ENCODE results near the gene KIF26A. TPM values are rescaled to one million over a fixed set of nuclear protein-coding genes. Genes with fewer than 3 reads are reported as not detected.

KIF26A gene
- total and polyA plus RNA-seq, 2 experiments from 2014 or later, result 3.5 to 5.0 TPM

DNA sequence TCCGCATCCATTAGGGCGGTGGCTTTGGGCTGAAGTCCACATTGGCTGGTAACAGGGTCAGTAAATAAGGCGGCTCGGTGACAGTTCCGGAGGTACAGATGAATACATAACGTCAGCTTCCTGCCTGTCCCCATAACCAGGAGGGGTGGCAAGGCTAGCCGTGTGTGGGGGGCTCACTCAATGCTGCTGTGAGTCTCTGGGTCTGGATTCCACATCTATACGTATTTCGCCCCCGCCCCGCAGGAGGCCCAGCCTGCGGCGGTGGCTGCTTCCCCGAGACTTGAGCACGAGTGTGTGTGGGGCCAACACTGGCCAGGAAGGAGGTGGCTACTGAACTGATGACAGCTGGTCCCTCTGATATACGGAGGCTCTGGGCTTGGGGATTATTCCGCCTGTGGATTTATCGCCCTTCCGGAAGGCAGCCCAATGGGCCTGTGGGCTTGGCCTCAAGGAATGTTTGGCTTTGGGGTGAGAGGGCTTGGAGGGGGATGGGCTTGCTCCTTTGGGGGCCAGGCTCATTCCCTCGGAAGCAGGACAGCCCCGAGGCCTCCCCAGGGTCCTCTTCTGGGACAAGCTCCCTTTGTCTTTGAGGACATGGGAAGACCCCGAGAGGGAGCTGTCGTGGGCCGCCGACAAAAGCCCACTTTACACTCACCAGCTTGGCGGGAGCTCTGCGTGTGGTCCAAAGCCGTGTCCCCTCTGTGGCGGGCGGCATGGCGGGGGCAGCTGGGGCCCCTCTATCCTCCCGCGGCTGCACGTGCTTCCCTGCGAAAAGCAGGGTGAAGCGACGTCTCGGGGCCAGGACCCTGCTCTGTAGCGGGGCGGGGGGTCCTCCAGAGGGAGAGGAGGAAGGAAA lies 82.1 kb downstream of the KIF26A start:
- TF ChIP-seq EZH2phosphoT487 (IDR thresholded peaks at IDR 0.05; ENCODE audit: low read depth, severe bottlenecking, unreplicated experiment), result no peak
- TF ChIP-seq CTCF (IDR thresholded peaks at IDR 0.05; ENCODE audit: poor library complexity), result no peak
- no peak for TF ChIP-seq EZH2 (IDR thresholded peaks at IDR 0.05; ENCODE audit: borderline replicate concordance)
- no peak overlapping the region for H3K27ac ChIP-seq
- no peaks in the 10 kb centered on the region for H3K9me3 ChIP-seq (ENCODE audit: low read depth)
- peaks cover 25% of the 10 kb centered on the region for H3K4me1 ChIP-seq (ENCODE audit: insufficient read depth)
- no peaks in the 10 kb centered on the region for H3K36me3 ChIP-seq (replicated peaks; ENCODE audit: insufficient read depth, low read depth)
- no peak overlapping the region for H3K4me3 ChIP-seq
- H3K4me2 ChIP-seq, result no peak overlapping the region
- DNase-seq (ENCODE audit: low spot score), result no peak
- no peak overlapping the region for H2AFZ ChIP-seq
- no peaks in the 10 kb centered on the region for H4K20me1 ChIP-seq (ENCODE audit: insufficient read depth, poor library complexity, severe bottlenecking)
- H3K27me3 ChIP-seq, result no peaks in the 10 kb centered on the region
- H3K9me2 ChIP-seq (replicated peaks; ENCODE audit: insufficient read depth), result no peaks in the 10 kb centered on the region
- H3K79me2 ChIP-seq, result no peaks in the 10 kb centered on the region
- WGBS (ENCODE audit: low lambda C conversion rate, missing lambda C conversion rate), result 82% methylated on average over 38 of the region's 40 CpGs

- Histone ChIP-seq H3K9me2 (replicated peaks; ENCODE audit: insufficient read depth) (no peaks in the 10 kb centered on the region), H3K4me3 (no peak overlapping the region), H2AFZ (no peak overlapping the region), H3K4me2 (no peak overlapping the region), H3K9me3 (ENCODE audit: low read depth) (no peaks in the 10 kb centered on the region), H3K79me2 (no peaks in the 10 kb centered on the region), H4K20me1 (ENCODE audit: insufficient read depth, poor library complexity, severe bottlenecking) (no peaks in the 10 kb centered on the region), H3K27ac (no peak overlapping the region), H3K4me1 (ENCODE audit: insufficient read depth) (peaks cover 25% of the 10 kb centered on the region), H3K27me3 (no peaks in the 10 kb centered on the region), H3K36me3 (replicated peaks; ENCODE audit: insufficient read depth, low read depth) (no peaks in the 10 kb centered on the region)
- no peak for DNase-seq (ENCODE audit: low spot score)
- WGBS (ENCODE audit: low lambda C conversion rate, missing lambda C conversion rate), result 94% methylated on average over 14 of the region's 14 CpGs
- TF ChIP-seq EZH2phosphoT487 (IDR thresholded peaks at IDR 0.05; ENCODE audit: low read depth, severe bottlenecking, unreplicated experiment) (no peak), CTCF (IDR thresholded peaks at IDR 0.05; ENCODE audit: poor library complexity) (no peak), EZH2 (IDR thresholded peaks at IDR 0.05; ENCODE audit: borderline replicate concordance) (no peak)
Measured at GRCh38 chr14:104221071-104221625, 82.8 kb downstream of the KIF26A start.

DNA sequence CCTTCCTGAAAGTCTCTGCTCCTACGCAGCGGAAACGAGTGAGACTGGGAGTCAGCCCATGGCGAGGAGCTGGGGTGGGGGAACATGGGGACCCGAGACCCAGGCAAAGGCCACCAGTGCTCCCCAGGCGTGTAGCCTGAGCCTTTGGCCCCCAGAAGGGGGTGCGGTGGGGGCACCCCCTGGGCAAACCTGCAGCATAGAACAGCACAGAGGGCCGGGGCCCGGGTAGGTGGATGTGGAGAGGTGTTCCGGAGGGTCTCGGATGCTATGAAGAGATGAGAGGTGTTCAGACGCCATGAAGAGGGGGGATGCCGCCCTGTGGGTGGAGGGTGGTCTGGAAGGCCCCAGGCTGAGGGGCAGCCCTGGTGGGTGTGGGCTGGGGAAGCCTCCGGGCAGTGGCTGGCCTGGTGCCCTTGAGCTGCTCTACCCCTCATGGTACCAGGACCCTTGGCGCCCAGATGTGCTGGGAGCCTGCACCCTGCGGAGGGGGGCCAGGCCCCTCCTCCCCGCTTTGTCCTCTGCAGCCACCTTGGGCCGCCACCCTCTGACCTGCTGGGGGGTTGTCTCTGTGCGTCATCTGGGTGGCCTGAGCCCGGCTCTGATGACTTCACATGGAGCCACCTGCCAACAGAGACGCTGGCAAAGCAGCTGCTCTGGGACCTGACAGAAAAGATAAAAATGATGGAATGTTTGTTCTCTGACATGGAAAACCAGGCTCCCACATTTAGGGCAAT lies 83.4 kb downstream of the KIF26A start:
- Histone ChIP-seq H3K9me2 (replicated peaks; ENCODE audit: insufficient read depth) (no peaks in the 10 kb centered on the region), H3K4me2 (no peak overlapping the region), H2AFZ (no peak overlapping the region), H4K20me1 (ENCODE audit: insufficient read depth, poor library complexity, severe bottlenecking) (no peaks in the 10 kb centered on the region), H3K27me3 (no peaks in the 10 kb centered on the region), H3K9me3 (ENCODE audit: low read depth) (no peaks in the 10 kb centered on the region), H3K36me3 (replicated peaks; ENCODE audit: insufficient read depth, low read depth) (no peaks in the 10 kb centered on the region), H3K4me3 (no peak overlapping the region), H3K4me1 (ENCODE audit: insufficient read depth) (peaks cover 25% of the 10 kb centered on the region), H3K79me2 (no peaks in the 10 kb centered on the region), H3K27ac (no peak overlapping the region)
- TF ChIP-seq EZH2 (IDR thresholded peaks at IDR 0.05; ENCODE audit: borderline replicate concordance), result no peak
- TF ChIP-seq CTCF (IDR thresholded peaks at IDR 0.05; ENCODE audit: poor library complexity), result no peak
- no peak for TF ChIP-seq EZH2phosphoT487 (IDR thresholded peaks at IDR 0.05; ENCODE audit: low read depth, severe bottlenecking, unreplicated experiment)
- no peak for DNase-seq (ENCODE audit: low spot score)
- WGBS (ENCODE audit: low lambda C conversion rate, missing lambda C conversion rate), result 91% methylated on average over 19 of the region's 21 CpGs

Measured in hepatocyte (in vitro differentiated cells).